OCI-LY1 (cell line): Measurements from ENCODE around the gene IRF4.
A peak's percentile ranks its signal among the peaks of the same experiment; 100 is the strongest.

Source experiments
- H2AFZ ChIP-seq: fragments of 200-600 bp; sonication (generic), shearing (Covaris generic); 2 replicates; pipeline ENCODE4 v1.6.0; 2014; ENCODE audit warnings: antibody characterized with exemption, mild to moderate bottlenecking, low read length
- H3F3A ChIP-seq: fragments of 200-600 bp; sonication (generic), shearing (Covaris generic); 2 replicates; pipeline ENCODE4 v1.6.0; 2014; ENCODE audit warnings: mild to moderate bottlenecking, antibody characterized with exemption, low read length, moderate library complexity; ENCODE audit not compliant: insufficient read depth
- H3K27ac ChIP-seq: fragments of 200-600 bp; sonication (generic); 2 replicates; pipeline ENCODE4 v1.5.1; 2014; ENCODE audit warnings: low read length, mixed run types, mild to moderate bottlenecking, low read depth; ENCODE audit not compliant: poor library complexity, severe bottlenecking
- H3K27me3 ChIP-seq: fragments of 200-600 bp; sonication (generic); 2 replicates; pipeline ENCODE4 v1.6.0; 2014; ENCODE audit warnings: antibody characterized with exemption, mild to moderate bottlenecking, low read length, moderate library complexity; ENCODE audit not compliant: insufficient read depth
- H3K36me3 ChIP-seq: fragments of 200-600 bp; sonication (generic); 2 replicates; pipeline ENCODE4 v1.6.1; 2014; ENCODE audit warnings: mild to moderate bottlenecking, antibody characterized with exemption, low read length, moderate library complexity, mixed read lengths; ENCODE audit not compliant: insufficient read depth
- H3K4me1 ChIP-seq: fragments of 200-600 bp; sonication (generic); 2 replicates; pipeline ENCODE4 v1.5.1; 2014; ENCODE audit warnings: mild to moderate bottlenecking, low read length, moderate library complexity; ENCODE audit not compliant: insufficient read depth, severe bottlenecking
- H3K4me2 ChIP-seq: fragments of 200-600 bp; sonication (generic), shearing (Covaris generic); 2 replicates; pipeline ENCODE4 v1.6.1; 2014; ENCODE audit warnings: low read length
- H3K4me3 ChIP-seq: fragments of 200-600 bp; sonication (generic); 2 replicates; pipeline ENCODE4 v1.5.1; 2014; ENCODE audit warnings: low read length, low read depth, mild to moderate bottlenecking, mixed read lengths; ENCODE audit not compliant: poor library complexity, severe bottlenecking
- H3K79me2 ChIP-seq: fragments of 200-600 bp; shearing (Covaris generic); 2 replicates; pipeline ENCODE4 v1.6.1; 2016; ENCODE audit warnings: mixed run types, low read length, mixed read lengths; ENCODE audit not compliant: insufficient read depth
- H3K9ac ChIP-seq: fragments of 200-600 bp; sonication (generic), shearing (Covaris generic); 2 replicates; pipeline ENCODE4 v1.6.1; 2014; ENCODE audit warnings: mild to moderate bottlenecking, low read length, mixed read lengths
- H3K9me2 ChIP-seq: fragments of 200-600 bp; sonication (generic), shearing (Covaris generic); 2 replicates; pipeline ENCODE4 v1.6.1; 2014; ENCODE audit warnings: low read depth, mild to moderate bottlenecking, low read length, mixed read lengths
- H3K9me3 ChIP-seq: fragments of 200-600 bp; shearing (Covaris generic); 2 replicates; pipeline ENCODE4 v1.6.1; 2014; ENCODE audit warnings: low read length, mixed read lengths
- H4K20me1 ChIP-seq: fragments of 200-600 bp; sonication (generic), shearing (Covaris generic); 2 replicates; pipeline ENCODE4 v1.6.0; 2016; ENCODE audit warnings: mild to moderate bottlenecking, low read length; ENCODE audit not compliant: insufficient read depth
- EZH2 ChIP-seq: fragments of 200-600 bp; sonication (generic), shearing (Covaris generic); IDR thresholded peaks from 2 replicates; pipeline ENCODE4 v1.8.0; 2017; ENCODE audit warnings: borderline replicate concordance, mixed run types, mild to moderate bottlenecking, antibody characterized with exemption, low read length, moderate library complexity, mixed read lengths
- TF ChIP-seq, protein P1 (sequence below): fragments of 200-600 bp; sonication (generic), shearing (Covaris generic); IDR thresholded peaks from 2 replicates; pipeline ENCODE4 v1.5.1; 2017; ENCODE audit warnings: mild to moderate bottlenecking, antibody characterized with exemption, low read length, moderate library complexity, mixed read lengths

The IRF4 gene

DNA sequence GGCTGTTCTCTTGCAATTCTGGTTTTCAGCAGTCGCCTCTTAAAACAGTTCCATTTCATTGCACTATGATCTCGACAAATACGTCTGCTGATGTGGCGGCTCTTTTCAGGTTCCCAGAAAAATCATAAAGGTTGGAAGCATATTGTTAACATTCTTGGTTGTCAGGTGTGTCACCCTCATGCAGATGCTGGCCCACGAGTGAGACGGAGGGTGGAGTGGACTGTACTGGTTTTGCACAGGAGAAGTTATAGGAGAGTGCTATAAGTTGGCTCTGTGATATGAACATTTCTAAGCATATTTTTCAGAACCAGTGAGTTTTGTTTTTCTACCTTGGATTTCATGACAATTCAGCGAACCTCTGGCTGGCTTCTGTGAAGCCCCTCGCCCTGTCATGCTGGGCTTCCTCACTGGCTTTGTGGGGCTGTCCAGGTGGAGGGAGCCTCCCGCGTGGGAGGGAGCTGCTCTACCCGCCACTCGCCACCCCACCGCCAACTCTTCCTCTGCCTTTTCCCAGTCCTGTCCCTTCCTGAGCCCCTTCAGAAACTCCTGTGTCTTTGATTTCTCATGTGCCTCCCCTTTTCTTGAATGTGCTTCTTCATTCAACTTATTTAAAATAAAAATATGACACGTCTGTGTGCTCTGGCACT is 10.6 kb downstream of the IRF4 start:
- TF ChIP-seq, protein P1, sequence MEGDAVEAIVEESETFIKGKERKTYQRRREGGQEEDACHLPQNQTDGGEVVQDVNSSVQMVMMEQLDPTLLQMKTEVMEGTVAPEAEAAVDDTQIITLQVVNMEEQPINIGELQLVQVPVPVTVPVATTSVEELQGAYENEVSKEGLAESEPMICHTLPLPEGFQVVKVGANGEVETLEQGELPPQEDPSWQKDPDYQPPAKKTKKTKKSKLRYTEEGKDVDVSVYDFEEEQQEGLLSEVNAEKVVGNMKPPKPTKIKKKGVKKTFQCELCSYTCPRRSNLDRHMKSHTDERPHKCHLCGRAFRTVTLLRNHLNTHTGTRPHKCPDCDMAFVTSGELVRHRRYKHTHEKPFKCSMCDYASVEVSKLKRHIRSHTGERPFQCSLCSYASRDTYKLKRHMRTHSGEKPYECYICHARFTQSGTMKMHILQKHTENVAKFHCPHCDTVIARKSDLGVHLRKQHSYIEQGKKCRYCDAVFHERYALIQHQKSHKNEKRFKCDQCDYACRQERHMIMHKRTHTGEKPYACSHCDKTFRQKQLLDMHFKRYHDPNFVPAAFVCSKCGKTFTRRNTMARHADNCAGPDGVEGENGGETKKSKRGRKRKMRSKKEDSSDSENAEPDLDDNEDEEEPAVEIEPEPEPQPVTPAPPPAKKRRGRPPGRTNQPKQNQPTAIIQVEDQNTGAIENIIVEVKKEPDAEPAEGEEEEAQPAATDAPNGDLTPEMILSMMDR, result no peak
- no peak for TF ChIP-seq EZH2
- H3K9me2 ChIP-seq, result no peaks in the 10 kb centered on the region
- H3F3A ChIP-seq, result no peaks in the 10 kb centered on the region
- H3K9ac ChIP-seq, result no peak overlapping the region
- no peaks in the 10 kb centered on the region for H4K20me1 ChIP-seq
- H3K36me3 ChIP-seq, result peaks cover 98% of the 10 kb centered on the region
- no peaks in the 10 kb centered on the region for H3K27me3 ChIP-seq
- H3K27ac ChIP-seq, result no peak overlapping the region
- H3K79me2 ChIP-seq, result no peaks in the 10 kb centered on the region
- no peak overlapping the region for H2AFZ ChIP-seq
- no peaks in the 10 kb centered on the region for H3K9me3 ChIP-seq
- no peak overlapping the region for H3K4me2 ChIP-seq
- no peak overlapping the region for H3K4me3 ChIP-seq
- H3K4me1 ChIP-seq, result peaks cover 38% of the 10 kb centered on the region

DNA sequence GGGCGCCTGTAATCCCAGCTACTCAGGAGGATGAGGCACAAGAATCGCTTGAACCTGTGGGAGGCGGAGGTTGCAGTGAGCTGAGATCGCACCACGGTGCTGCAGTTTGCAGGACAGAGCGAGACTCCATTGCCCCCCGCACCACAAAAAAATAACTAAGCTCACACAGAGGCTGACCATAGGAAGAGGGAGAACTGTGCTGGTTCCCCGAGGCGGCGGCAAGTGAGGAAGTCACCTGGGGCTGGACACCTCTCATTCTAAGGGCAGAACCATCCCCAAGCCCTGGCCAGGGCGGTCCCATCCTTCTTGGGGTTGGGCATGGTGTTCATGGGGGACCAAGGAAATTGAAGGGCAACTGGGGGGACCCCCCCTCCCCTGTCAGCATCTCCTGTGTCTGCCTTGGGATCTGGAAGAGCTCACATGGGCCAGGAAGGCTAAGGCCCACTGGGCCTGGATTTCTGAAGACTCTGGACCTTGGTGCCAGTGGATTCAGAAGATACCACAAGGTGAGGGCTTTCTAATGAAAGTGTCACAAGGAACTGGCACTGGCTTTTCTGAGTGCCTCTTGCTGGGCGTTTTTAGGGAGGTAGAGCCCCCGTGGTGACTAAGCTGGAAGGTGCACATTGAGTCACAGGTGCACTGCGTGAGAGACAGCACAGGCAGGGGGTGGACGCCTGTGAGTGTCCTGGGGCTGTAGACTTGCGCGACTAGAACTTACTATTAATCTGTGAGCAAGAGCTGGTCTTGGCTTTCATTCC is 11.5 kb downstream of the IRF4 start:
- Histone ChIP-seq H3K4me2 (no peak overlapping the region; the same call in 1 of the 2 replicates), H3F3A (no peaks in the 10 kb centered on the region), H3K27me3 (no peaks in the 10 kb centered on the region), H3K9me2 (no peaks in the 10 kb centered on the region), H3K36me3 (peaks cover 98% of the 10 kb centered on the region), H3K9me3 (no peaks in the 10 kb centered on the region), H3K27ac (no peak overlapping the region), H3K9ac (no peak overlapping the region), H3K4me1 (peaks cover 30% of the 10 kb centered on the region), H3K4me3 (no peak overlapping the region), H4K20me1 (no peaks in the 10 kb centered on the region), H2AFZ (no peak overlapping the region), H3K79me2 (no peaks in the 10 kb centered on the region)
- TF ChIP-seq EZH2, result no peak
- TF ChIP-seq, protein P1, result no peak

DNA sequence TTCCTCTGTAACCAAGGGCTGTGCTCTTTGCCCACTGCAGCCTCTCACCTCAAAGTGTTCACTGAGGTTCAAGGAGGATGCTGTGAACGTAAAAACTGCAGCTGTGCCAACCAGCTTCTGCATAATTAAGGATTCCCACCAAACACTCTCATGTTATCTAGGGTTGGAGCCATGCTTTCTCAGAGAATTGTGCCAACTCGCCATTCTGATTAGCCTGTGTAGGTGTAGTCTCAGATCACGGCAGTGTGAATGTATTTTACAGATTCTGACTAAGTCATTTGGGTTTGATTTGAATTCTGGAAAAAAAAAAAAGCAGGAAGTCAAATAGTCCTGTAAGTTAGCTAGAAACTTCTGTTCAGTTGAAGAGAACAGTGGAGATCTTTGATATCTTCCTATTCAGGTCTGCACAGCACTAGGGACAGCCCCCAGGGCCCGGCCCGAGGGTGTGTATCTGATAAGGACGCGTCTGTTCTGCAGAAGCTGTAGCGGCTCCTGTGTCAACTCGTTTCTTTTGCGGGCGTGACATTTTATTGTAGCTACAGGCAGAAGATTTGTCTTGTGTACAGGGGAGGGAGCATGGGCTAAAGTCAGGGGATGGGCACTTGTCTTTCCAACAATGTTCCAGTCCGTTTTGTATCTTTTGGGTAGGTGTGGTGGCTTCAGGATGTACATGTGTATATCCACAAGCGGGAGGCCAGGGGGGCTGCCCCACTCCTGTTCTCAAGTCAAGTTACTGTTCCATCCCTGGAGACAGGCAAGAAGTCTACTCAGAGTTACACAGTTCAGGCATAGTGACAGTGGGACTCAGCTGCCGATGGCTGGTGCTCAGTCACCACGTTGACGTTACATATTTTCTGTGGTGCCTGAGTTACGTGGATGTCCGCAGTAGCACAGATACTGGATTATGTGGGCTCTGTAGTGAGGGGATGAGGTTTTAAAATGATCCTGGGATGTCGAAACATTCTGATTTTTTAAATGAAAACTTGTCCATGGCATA is 12.4 kb downstream of the IRF4 start:
- Histone ChIP-seq H4K20me1 (no peaks in the 10 kb centered on the region), H3K27ac (peak overlapping the region; percentile 38), H3K27me3 (no peaks in the 10 kb centered on the region), H2AFZ (no peak overlapping the region), H3K4me1 (peaks cover 25% of the 10 kb centered on the region), H3K36me3 (peaks cover 98% of the 10 kb centered on the region), H3K4me3 (no peak overlapping the region), H3K4me2 (no peak overlapping the region), H3F3A (no peaks in the 10 kb centered on the region), H3K79me2 (no peaks in the 10 kb centered on the region), H3K9me2 (no peaks in the 10 kb centered on the region), H3K9me3 (no peaks in the 10 kb centered on the region), H3K9ac (no peak overlapping the region)
- TF ChIP-seq EZH2, result no peak
- TF ChIP-seq, protein P1, result no peak
